PC-3 (cell line): Measurements from ENCODE around the gene PRKD2. TPM values are rescaled to one million over a fixed set of nuclear protein-coding genes. Genes with fewer than 3 reads are reported as not detected.
A peak's percentile ranks its signal among the peaks of the same experiment; 100 is the strongest.

ENCODE experiments used
- ATAC-seq: fragments of 200-7000 bp; cut with Tn5 transposase; 2 replicates; pipeline ENCODE4 v1.9.1; 2020; ENCODE audit warnings: mild to moderate bottlenecking, moderate library complexity
- BruUV-seq: library from RNA; stranded (reverse); fragments of 400-500 nt; replicated peaks from 2 replicates; lab custom pipeline; 2021; lab: Mats Ljungman, UMichigan
- CTCF ChIA-PET: fragments of 300-600 bp; sonication (Branson Sonifier 250); formaldehyde crosslinking; loops from one replicate; lab custom pipeline; 2022; ENCODE audit warnings: antibody characterized with exemption; lab: Charles Lee
- POLR2A ChIA-PET: fragments of 300-600 bp; sonication (Branson Sonifier 250); formaldehyde crosslinking; loops from one replicate; lab custom pipeline; 2022; ENCODE audit warnings: antibody characterized with exemption; ENCODE audit not compliant: unreplicated experiment; lab: Charles Lee
- DNase-seq: peaks from one replicate; pipeline ENCODE4 v3.0.0-alpha.2; 2015
- H2AFZ ChIP-seq: fragments of 300-600 bp; sonication (generic); 2 replicates; pipeline ENCODE4 v1.6.0; 2016; ENCODE audit warnings: antibody characterized with exemption, low read length
- H3F3A ChIP-seq: fragments of 300-600 bp; sonication (generic); one replicate; pipeline ENCODE4 v1.6.0; 2017; ENCODE audit warnings: antibody characterized with exemption, low read length, control low read depth, mild to moderate bottlenecking; ENCODE audit not compliant: unreplicated experiment
- H3K27ac ChIP-seq: fragments of 300-600 bp; sonication (generic); 2 replicates; pipeline ENCODE4 v1.5.1; 2016; ENCODE audit warnings: mild to moderate bottlenecking, low read length
- H3K27me3 ChIP-seq: fragments of 300-600 bp; sonication (generic); 2 replicates; pipeline ENCODE4 v1.6.1; 2016; ENCODE audit warnings: low read length, mixed read lengths
- H3K36me3 ChIP-seq: fragments of 300-600 bp; sonication (generic); 2 replicates; pipeline ENCODE4 v1.6.1; 2016; ENCODE audit warnings: low read depth, mixed run types, low read length, mixed read lengths
- H3K4me1 ChIP-seq: fragments of 300-600 bp; sonication (generic); 2 replicates; pipeline ENCODE4 v1.5.1; 2016; ENCODE audit warnings: low read length; ENCODE audit not compliant: insufficient read depth
- H3K4me2 ChIP-seq: fragments of 300-600 bp; sonication (generic); 2 replicates; pipeline ENCODE4 v1.6.0; 2016; ENCODE audit warnings: low read length
- H3K4me3 ChIP-seq: fragments of 300-600 bp; sonication (generic); 2 replicates; pipeline ENCODE4 v1.5.1; 2016; ENCODE audit warnings: mild to moderate bottlenecking, low read length, mixed read lengths
- H3K79me2 ChIP-seq: fragments of 300-600 bp; sonication (generic); 2 replicates; pipeline ENCODE4 v1.6.1; 2017; ENCODE audit warnings: low read length, mixed read lengths
- H3K9ac ChIP-seq: fragments of 300-600 bp; sonication (generic); 2 replicates; pipeline ENCODE4 v1.6.0; 2016; ENCODE audit warnings: mild to moderate bottlenecking, low read length
- H3K9me2 ChIP-seq: fragments of 300-600 bp; sonication (generic); replicated peaks from 2 replicates; pipeline ENCODE4 v1.6.1; 2016; ENCODE audit warnings: mixed run types, low read length, mixed read lengths
- H3K9me3 ChIP-seq: fragments of 300-600 bp; sonication (generic); 2 replicates; pipeline ENCODE4 v1.6.1; 2016; ENCODE audit warnings: low read length, mixed read lengths
- H4K20me1 ChIP-seq: fragments of 300-600 bp; sonication (generic); 2 replicates; pipeline ENCODE4 v1.6.1; 2016; ENCODE audit warnings: low read length, mixed read lengths
- CTCF ChIP-seq: fragments of 300-600 bp; sonication (generic); conservative IDR thresholded peaks from 2 replicates; pipeline ENCODE4 v1.5.1; 2017; ENCODE audit warnings: antibody characterized with exemption, low read depth, mild to moderate bottlenecking, low read length
- EZH2 ChIP-seq: fragments of 300-600 bp; sonication (generic); IDR thresholded peaks from one replicate; pipeline ENCODE4 v1.6.1; 2017; ENCODE audit warnings: antibody characterized with exemption, mild to moderate bottlenecking, low read length; ENCODE audit not compliant: unreplicated experiment
- EZH2phosphoT487 ChIP-seq: fragments of 300-600 bp; sonication (generic); IDR thresholded peaks from 2 replicates; pipeline ENCODE4 v1.6.1; 2018; ENCODE audit warnings: mild to moderate bottlenecking, antibody characterized with exemption, low read length, borderline replicate concordance
- intact Hi-C: fragments of 100-400 bp; cut with micrococcal nuclease; formaldehyde crosslinking; loops from 2 replicates; pipeline ENCODE4 v1.9.0; 2023
- total RNA-seq: library from RNA; depleted of rRNA; stranded (reverse); fragments of >200 nt; gene quantifications from 2 replicates; pipeline ENCODE4 v1.2.3, GENCODE V29; 2014

Gene PRKD2
- total RNA-seq, 1 experiment from 2014 or later, result 24.1 TPM

DNA sequence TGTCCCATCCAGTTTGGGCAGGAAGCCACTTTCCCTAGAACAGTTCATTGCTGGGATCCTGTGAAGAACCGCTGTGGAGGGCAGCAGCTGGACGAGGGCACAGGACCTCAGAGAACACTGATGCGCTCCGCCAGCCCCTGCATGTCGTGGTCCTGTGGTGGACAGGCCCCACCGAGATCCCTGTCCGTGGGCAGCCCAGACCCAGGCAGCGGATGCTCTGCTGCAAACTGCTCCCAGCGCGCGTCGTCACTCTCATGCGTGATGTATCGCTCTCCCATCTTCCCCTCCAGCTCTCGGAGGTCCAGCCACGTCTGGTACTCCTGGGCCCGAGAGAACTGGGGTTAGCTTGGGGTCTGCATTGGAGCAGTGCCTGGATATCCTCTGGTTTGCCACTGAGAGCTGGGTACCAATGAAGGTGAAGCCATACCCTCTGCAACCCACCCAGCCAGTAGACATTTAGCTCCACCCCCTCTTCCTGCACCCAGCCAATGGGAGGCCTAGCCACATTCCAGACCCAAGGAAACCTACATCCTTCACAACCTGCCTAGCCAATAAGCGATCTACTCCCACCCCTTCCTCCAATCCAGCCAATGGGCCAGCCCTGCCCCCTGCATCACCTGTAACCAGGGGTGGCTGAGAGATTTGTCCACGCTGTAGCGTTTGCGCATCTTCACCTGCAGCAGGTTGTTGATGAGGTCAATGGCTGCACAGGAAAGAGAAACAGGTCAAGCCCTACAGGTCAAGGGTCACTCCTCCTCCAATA, 42.3 kb downstream of the PRKD2 start:
- H3K4me2 ChIP-seq, result no peak overlapping the region
- H3K27me3 ChIP-seq, result no peaks in the 10 kb centered on the region
- intact Hi-C loops, result no loop called here
- no peaks in the 10 kb centered on the region for H3K9me3 ChIP-seq
- H3K79me2 ChIP-seq, result no peaks in the 10 kb centered on the region
- H3F3A ChIP-seq, result no peaks in the 10 kb centered on the region
- TF ChIP-seq EZH2phosphoT487 (no peak), EZH2 (no peak), CTCF (no peak)
- H3K4me3 ChIP-seq, result no peak overlapping the region
- no peaks in the 10 kb centered on the region for H3K9me2 ChIP-seq
- H3K9ac ChIP-seq, result no peak overlapping the region
- TSS peak; percentile 35 for BruUV-seq
- no peak overlapping the region for H2AFZ ChIP-seq
- no peaks in the 10 kb centered on the region for H3K36me3 ChIP-seq
- H3K27ac ChIP-seq, result no peak overlapping the region
- POLR2A ChIA-PET, result no interaction called here
- DNase-seq (peak; percentile 37), ATAC-seq (peak; percentile 38; the same call in 1 of the 2 replicates)
- no peaks in the 10 kb centered on the region for H4K20me1 ChIP-seq
- CTCF ChIA-PET, result no interaction called here
- H3K4me1 ChIP-seq, result no peaks in the 10 kb centered on the region

GRCh38 chr19:46670813-46671212, 46.1 kb downstream of the PRKD2 start:
- Histone ChIP-seq H3K9me2 (no peaks in the 10 kb centered on the region), H3K27me3 (no peaks in the 10 kb centered on the region), H3K36me3 (no peaks in the 10 kb centered on the region), H2AFZ (no peak overlapping the region), H4K20me1 (no peaks in the 10 kb centered on the region), H3K79me2 (no peaks in the 10 kb centered on the region), H3K4me2 (no peak overlapping the region), H3K27ac (no peak overlapping the region), H3K4me3 (no peak overlapping the region), H3F3A (no peaks in the 10 kb centered on the region), H3K9ac (no peak overlapping the region), H3K9me3 (no peaks in the 10 kb centered on the region), H3K4me1 (no peaks in the 10 kb centered on the region)
- DNase-seq, result peak; percentile 5
- TF ChIP-seq EZH2phosphoT487 (no peak), EZH2 (no peak), CTCF (no peak)
- no peak; the same call in 1 of the 2 replicates for ATAC-seq
- POLR2A ChIA-PET, result no interaction called here
- TSS peak; percentile 19 for BruUV-seq
- CTCF ChIA-PET, result no interaction called here
- intact Hi-C loops, result no loop called here

GRCh38 chr19:46668662-46669061, 48.3 kb downstream of the PRKD2 start:
- ATAC-seq (no peak), DNase-seq (no peak)
- H3K27ac ChIP-seq, result no peak overlapping the region
- H3K9me3 ChIP-seq, result no peaks in the 10 kb centered on the region
- TF ChIP-seq EZH2 (no peak), CTCF (no peak), EZH2phosphoT487 (no peak)
- ChIA-PET CTCF (no interaction called here), POLR2A (no interaction called here)
- no peaks in the 10 kb centered on the region for H3K79me2 ChIP-seq
- no peak overlapping the region for H3K4me3 ChIP-seq
- H3K4me2 ChIP-seq, result no peak overlapping the region
- H3K9me2 ChIP-seq, result no peaks in the 10 kb centered on the region
- H3K9ac ChIP-seq, result no peak overlapping the region
- BruUV-seq, result no TSS peak
- H3F3A ChIP-seq, result no peaks in the 10 kb centered on the region
- intact Hi-C loops, result no loop called here
- no peaks in the 10 kb centered on the region for H3K27me3 ChIP-seq
- H2AFZ ChIP-seq, result no peak overlapping the region
- no peaks in the 10 kb centered on the region for H3K36me3 ChIP-seq
- H4K20me1 ChIP-seq, result no peaks in the 10 kb centered on the region
- H3K4me1 ChIP-seq, result no peaks in the 10 kb centered on the region
